ENCODE data around the gene KRT23.

Gene KRT23

GRCh38 chr17:40909351-40909750, 28.1 kb downstream of the KRT23 start:
- peak; percentile 78 for DNase-seq (ENCODE audit: low spot score)

- no peak for DNase-seq (ENCODE audit: low spot score)
Measured at GRCh38 chr17:40906613-40907012, 30.8 kb downstream of the KRT23 start.

- DNase-seq (ENCODE audit: low spot score): no peak
Measured at GRCh38 chr17:40905370-40905769, 32.1 kb downstream of the KRT23 start.

GRCh38 chr17:40903129-40903847, 34.2 kb downstream of the KRT23 start:
- no peak for DNase-seq (ENCODE audit: low spot score)

GRCh38 chr17:40902498-40902897, 34.9 kb downstream of the KRT23 start:
- DNase-seq (ENCODE audit: low spot score): no peak

GRCh38 chr17:40901981-40902474, 35.4 kb downstream of the KRT23 start:
- DNase-seq (ENCODE audit: low spot score): no peak

GRCh38 chr17:40900809-40901356, 36.6 kb downstream of the KRT23 start:
- DNase-seq (ENCODE audit: low spot score): no peak

GRCh38 chr17:40896916-40897455, 40.5 kb downstream of the KRT23 start:
- DNase-seq (ENCODE audit: low spot score): no peak

- no peak for DNase-seq (ENCODE audit: low spot score)
Measured at GRCh38 chr17:40895106-40895730, 42.2 kb downstream of the KRT23 start.

GRCh38 chr17:40888196-40888720, 49.2 kb downstream of the KRT23 start:
- no peak for DNase-seq (ENCODE audit: low spot score)

- DNase-seq (ENCODE audit: low spot score): no peak
Measured at GRCh38 chr17:40886090-40886489, 51.4 kb downstream of the KRT23 start.

GRCh38 chr17:40884708-40885512, 52.5 kb downstream of the KRT23 start, which contains the start of gene KRT20:
KRT20 (minus strand) TSS chr17:40885242; CDS start chr17:40885185, 57 bp downstream.
- no peak for DNase-seq (ENCODE audit: low spot score)

- no peak for DNase-seq (ENCODE audit: low spot score)
Measured at GRCh38 chr17:40883626-40884334, 53.7 kb downstream of the KRT23 start.

GRCh38 chr17:40883031-40883430, 54.4 kb downstream of the KRT23 start:
- DNase-seq (ENCODE audit: low spot score): no peak

GRCh38 chr17:40879026-40879425, 58.4 kb downstream of the KRT23 start:
- DNase-seq (ENCODE audit: low spot score): no peak

GRCh38 chr17:40878044-40878443, 59.4 kb downstream of the KRT23 start:
- DNase-seq (ENCODE audit: low spot score): no peak

GRCh38 chr17:40873801-40874200, 63.6 kb downstream of the KRT23 start:
- DNase-seq (ENCODE audit: low spot score): no peak

- DNase-seq (ENCODE audit: low spot score): no peak
Measured at GRCh38 chr17:40873255-40873654, 64.2 kb downstream of the KRT23 start.

All from CD4-positive, alpha-beta T cell treated with Interleukin-6 at 100 ng/mL for 8 hours (primary cell).